Panc1 (cell line): Measurements from ENCODE around the gene MLEC. TPM values are rescaled to one million over a fixed set of nuclear protein-coding genes. Genes with fewer than 3 reads are reported as not detected.

Source experiments
- ATAC-seq: fragments of 200-7000 bp; cut with Tn5 transposase; 2 replicates; pipeline ENCODE4 v1.9.1; 2020; ENCODE audit warnings: mild to moderate bottlenecking, moderate library complexity
- BruUV-seq: library from RNA; stranded (reverse); fragments of 400-500 nt; replicated peaks from 2 replicates; lab custom pipeline; 2021; lab: Mats Ljungman, UMichigan
- CTCF ChIA-PET: fragments of 300-600 bp; sonication (Branson Sonifier 250); formaldehyde crosslinking; loops from one replicate; lab custom pipeline; 2022; ENCODE audit warnings: antibody characterized with exemption; lab: Charles Lee
- POLR2A ChIA-PET: fragments of 300-600 bp; sonication (Branson Sonifier 250); formaldehyde crosslinking; loops from one replicate; lab custom pipeline; 2022; ENCODE audit warnings: antibody characterized with exemption; lab: Charles Lee
- DNase-seq: peaks from one replicate; pipeline ENCODE4 v3.0.0-alpha.2; 2010; ENCODE audit warnings: low read depth, low spot score
- H3K27ac ChIP-seq: 2 replicates; pipeline ENCODE4 v1.5.1; 2011; ENCODE audit warnings: mild to moderate bottlenecking, low read length, inconsistent platforms
- H3K27me3 ChIP-seq: fragments of 200-500 bp; sonication (Bioruptor generic); 2 replicates; pipeline ENCODE4 v1.6.0; 2014; ENCODE audit warnings: low read length, inconsistent platforms; ENCODE audit not compliant: control insufficient read depth, insufficient read depth
- H3K36me3 ChIP-seq: fragments of 200-500 bp; sonication (Bioruptor generic); 2 replicates; pipeline ENCODE4 v1.5.1; 2014; ENCODE audit warnings: inconsistent platforms, mild to moderate bottlenecking, low read length, moderate library complexity; ENCODE audit not compliant: control insufficient read depth, insufficient read depth
- H3K4me1 ChIP-seq: 2 replicates; pipeline ENCODE4 v1.5.1; 2011; ENCODE audit warnings: inconsistent platforms, mild to moderate bottlenecking, low read length, moderate library complexity; ENCODE audit not compliant: control insufficient read depth, insufficient read depth
- H3K4me3 ChIP-seq, 2 experiments: 2 replicates each; pipeline ENCODE4 v1.5.1; 2011 to 2012; ENCODE audit warnings: low read depth in 2 of 2, low read length in 2 of 2, mild to moderate bottlenecking in 2 of 2, inconsistent platforms in 1 of 2, moderate library complexity in 1 of 2
- H3K9me3 ChIP-seq: fragments of 200-500 bp; sonication (Bioruptor generic); 2 replicates; pipeline ENCODE4 v1.5.1; 2014; ENCODE audit warnings: low read depth, mild to moderate bottlenecking, inconsistent platforms, low read length, moderate library complexity; ENCODE audit not compliant: control insufficient read depth, insufficient read depth
- CTCF ChIP-seq: fragments of 450-650 bp; IDR thresholded peaks from 2 replicates; pipeline ENCODE4 v1.5.1; 2017; ENCODE audit warnings: mild to moderate bottlenecking
- POLR2AphosphoS5 ChIP-seq: IDR thresholded peaks from 2 replicates; pipeline ENCODE4 v1.6.1; 2012; ENCODE audit warnings: mild to moderate bottlenecking, low read depth, low read length, moderate library complexity
- REST ChIP-seq, 2 experiments: IDR thresholded peaks; 2 replicates each; pipeline ENCODE4 v1.6.1; 2011 to 2012; ENCODE audit warnings: low read depth in 2 of 2, control low read depth in 1 of 2, low read length in 1 of 2, mild to moderate bottlenecking in 1 of 2, moderate library complexity in 1 of 2; ENCODE audit not compliant: insufficient read depth in 1 of 2
- SIN3A ChIP-seq: IDR thresholded peaks from 2 replicates; pipeline ENCODE4 v1.6.1; 2012; ENCODE audit warnings: low read depth, mild to moderate bottlenecking, low read length, moderate library complexity, borderline replicate concordance; ENCODE audit not compliant: insufficient read depth
- TCF7L2 ChIP-seq: IDR thresholded peaks from 2 replicates; pipeline ENCODE4 v1.6.1; 2011; ENCODE audit warnings: mild to moderate bottlenecking, low read depth, low read length, inconsistent platforms
- in situ Hi-C: cut with HindIII; loops from 2 replicates; pipeline ENCODE4 v1.10.0; 2016; ENCODE audit warnings: low sequenced_read_pairs, low pct_unique_long_range_greater_than_20kb
- intact Hi-C: fragments of 100-400 bp; cut with micrococcal nuclease; formaldehyde crosslinking; loops from one replicate; pipeline ENCODE4 v1.10.0; 2022; ENCODE audit not compliant: unreplicated experiment
- total RNA-seq: library from RNA; stranded (reverse); gene quantifications from one replicate; pipeline ENCODE4 v1.2.1, GENCODE V29; 2021; ENCODE audit not compliant: unreplicated experiment

Gene MLEC
- total RNA-seq, 1 experiment from 2014 or later, result 171 TPM

GRCh38 chr12:120706029-120706428 lies 19.1 kb downstream of the MLEC start:
- no peak overlapping the region for H3K4me3 ChIP-seq
- no peak for DNase-seq
- in situ Hi-C loops, result no loop called here

GRCh38 chr12:120708651-120709050 lies 21.7 kb downstream of the MLEC start:
- CTCF ChIA-PET, result no interaction called here
- no peak for ATAC-seq

More at GRCh38 chr12:120706029-120706428, 19.1 kb downstream of the MLEC start:
- Histone ChIP-seq H3K9me3 (no peaks in the 10 kb centered on the region), H3K27ac (no peak overlapping the region), H3K36me3 (peaks cover 3% of the 10 kb centered on the region; the same call in 1 of the 2 replicates), H3K27me3 (no peaks in the 10 kb centered on the region), H3K4me1 (peaks cover 5% of the 10 kb centered on the region; the same call in 1 of the 2 replicates)
- TF ChIP-seq SIN3A (no peak), POLR2AphosphoS5 (no peak), TCF7L2 (no peak), CTCF (no peak), REST (IDR thresholded peaks at IDR 0.05; ENCODE audit: insufficient read depth in 1 of 2, low read depth in 2 of 2, low read length in 1 of 2) (no peak)
- intact Hi-C loops, result no loop called here
- ChIA-PET POLR2A (no interaction called here), CTCF (interaction anchor here (0.6 kb wide), 1 partner anchor 59 kb away, joined by 4 read pairs; no protein-coding TSS in a partner anchor)
- no peak for ATAC-seq
- BruUV-seq, result no TSS peak

More at GRCh38 chr12:120708651-120709050, 21.7 kb downstream of the MLEC start:
- no peak overlapping the region for H3K27ac ChIP-seq
- H3K36me3 ChIP-seq, result peaks cover 3% of the 10 kb centered on the region; the same call in 1 of the 2 replicates
- no peak for TF ChIP-seq SIN3A
- no peak for TF ChIP-seq REST (IDR thresholded peaks at IDR 0.05; ENCODE audit: insufficient read depth in 1 of 2, low read depth in 2 of 2, low read length in 1 of 2)
- TF ChIP-seq CTCF, result no peak
- no peak for TF ChIP-seq TCF7L2
- no peak for TF ChIP-seq POLR2AphosphoS5
- no peaks in the 10 kb centered on the region for H3K27me3 ChIP-seq
- POLR2A ChIA-PET, result no interaction called here
- no TSS peak for BruUV-seq
- H3K9me3 ChIP-seq, result no peaks in the 10 kb centered on the region
- no peak for DNase-seq
- intact Hi-C loops, result no loop called here
- no peak overlapping the region for H3K4me3 ChIP-seq
- in situ Hi-C loops, result no loop called here
- H3K4me1 ChIP-seq, result peaks cover 15% of the 10 kb centered on the region
